RWPE2 (cell line): ENCODE data around the gene LAD1.

Experiments used
- ATAC-seq: fragments of 200-7000 bp; cut with Tn5 transposase; 3 replicates; pipeline ENCODE4 v1.9.1; 2021; ENCODE audit warnings: low read depth
- DNase-seq: peaks from one replicate; pipeline ENCODE4 v3.0.0-alpha.2; 2020; ENCODE audit warnings: low spot score
- H3K27ac ChIP-seq: fragments of 450-650 bp; 2 replicates; pipeline ENCODE4 v1.5.1; 2017; ENCODE audit warnings: mild to moderate bottlenecking; ENCODE audit not compliant: poor library complexity, severe bottlenecking
- H3K27me3 ChIP-seq: fragments of 250-450 bp; sonication (Bioruptor Pico); 2 replicates; pipeline ENCODE4 v1.5.1; 2021; ENCODE audit warnings: mild to moderate bottlenecking, moderate library complexity; ENCODE audit not compliant: insufficient read depth, poor library complexity, severe bottlenecking
- H3K36me3 ChIP-seq: fragments of 250-450 bp; sonication (Bioruptor Pico); 2 replicates; pipeline ENCODE4 v1.5.1; 2020; ENCODE audit warnings: low read depth, mild to moderate bottlenecking, moderate library complexity
- H3K4me1 ChIP-seq: fragments of 250-450 bp; sonication (Bioruptor Pico); 2 replicates; pipeline ENCODE4 v1.5.1; 2021; ENCODE audit warnings: mild to moderate bottlenecking, moderate library complexity; ENCODE audit not compliant: insufficient read depth, poor library complexity, severe bottlenecking
- H3K4me3 ChIP-seq: fragments of 250-450 bp; sonication (Bioruptor Pico); 2 replicates; pipeline ENCODE4 v1.5.1; 2021; ENCODE audit warnings: mild to moderate bottlenecking, moderate library complexity; ENCODE audit not compliant: severe bottlenecking
- H3K9me3 ChIP-seq: fragments of 250-450 bp; sonication (Bioruptor Pico); 2 replicates; pipeline ENCODE4 v1.5.1; 2021; ENCODE audit warnings: mild to moderate bottlenecking, moderate library complexity; ENCODE audit not compliant: severe bottlenecking
- CTCF ChIP-seq: fragments of 450-650 bp; IDR thresholded peaks from one replicate; pipeline ENCODE4 v1.5.1; 2017; ENCODE audit warnings: mild to moderate bottlenecking, moderate library complexity; ENCODE audit not compliant: poor library complexity, severe bottlenecking

LAD1 gene

GRCh38 chr1:201332616-201333335 lies 66.3 kb downstream of the LAD1 start:
- H3K9me3 ChIP-seq, result no peaks in the 10 kb centered on the region
- H3K27me3 ChIP-seq, result no peaks in the 10 kb centered on the region
- H3K4me3 ChIP-seq, result no peak overlapping the region
- TF ChIP-seq CTCF, result no peak
- H3K4me1 ChIP-seq, result no peaks in the 10 kb centered on the region
- ATAC-seq, result no peak
- H3K36me3 ChIP-seq, result peaks cover 20% of the 10 kb centered on the region
- no peak overlapping the region for H3K27ac ChIP-seq
- no peak for DNase-seq

DNA sequence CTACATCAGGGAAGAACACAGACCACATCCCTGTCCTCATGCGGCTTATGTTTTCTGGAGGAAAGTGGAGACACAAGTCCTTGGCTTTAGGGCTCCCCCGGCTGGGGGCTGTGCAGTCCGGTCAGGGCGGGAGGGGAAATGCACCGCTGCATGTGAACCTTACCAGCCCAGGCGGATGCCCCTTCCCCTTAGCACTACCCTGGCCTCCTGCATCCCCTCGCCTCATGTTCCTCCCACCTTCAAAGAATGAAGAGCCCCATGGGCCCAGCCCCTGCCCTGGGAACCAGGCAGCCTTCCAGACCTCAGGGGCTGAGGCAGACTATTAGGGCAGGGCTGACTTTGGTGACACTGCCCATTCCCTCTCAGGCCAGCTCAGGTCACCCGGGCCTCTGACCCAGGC lies 67.1 kb downstream of the LAD1 start:
- no peak for TF ChIP-seq CTCF
- no peak for DNase-seq
- Histone ChIP-seq H3K9me3 (no peaks in the 10 kb centered on the region), H3K36me3 (peaks cover 28% of the 10 kb centered on the region), H3K4me1 (no peaks in the 10 kb centered on the region), H3K4me3 (no peak overlapping the region), H3K27me3 (no peaks in the 10 kb centered on the region), H3K27ac (no peak overlapping the region)
- ATAC-seq, result no peak

GRCh38 chr1:201331166-201331565 lies 68.0 kb downstream of the LAD1 start:
- H3K4me3 ChIP-seq, result no peak overlapping the region
- no peak overlapping the region for H3K27ac ChIP-seq
- ATAC-seq (no peak), DNase-seq (no peak)
- H3K9me3 ChIP-seq, result no peaks in the 10 kb centered on the region
- TF ChIP-seq CTCF, result no peak
- no peaks in the 10 kb centered on the region for H3K4me1 ChIP-seq
- H3K27me3 ChIP-seq, result no peaks in the 10 kb centered on the region
- peaks cover 36% of the 10 kb centered on the region for H3K36me3 ChIP-seq
